ENCODE measurements around the gene HK3. TPM values are rescaled to one million over a fixed set of nuclear protein-coding genes. Genes with fewer than 3 reads are reported as not detected.

The HK3 gene
- total RNA-seq, 1 experiment from 2014 or later, result 0.17 TPM

DNA sequence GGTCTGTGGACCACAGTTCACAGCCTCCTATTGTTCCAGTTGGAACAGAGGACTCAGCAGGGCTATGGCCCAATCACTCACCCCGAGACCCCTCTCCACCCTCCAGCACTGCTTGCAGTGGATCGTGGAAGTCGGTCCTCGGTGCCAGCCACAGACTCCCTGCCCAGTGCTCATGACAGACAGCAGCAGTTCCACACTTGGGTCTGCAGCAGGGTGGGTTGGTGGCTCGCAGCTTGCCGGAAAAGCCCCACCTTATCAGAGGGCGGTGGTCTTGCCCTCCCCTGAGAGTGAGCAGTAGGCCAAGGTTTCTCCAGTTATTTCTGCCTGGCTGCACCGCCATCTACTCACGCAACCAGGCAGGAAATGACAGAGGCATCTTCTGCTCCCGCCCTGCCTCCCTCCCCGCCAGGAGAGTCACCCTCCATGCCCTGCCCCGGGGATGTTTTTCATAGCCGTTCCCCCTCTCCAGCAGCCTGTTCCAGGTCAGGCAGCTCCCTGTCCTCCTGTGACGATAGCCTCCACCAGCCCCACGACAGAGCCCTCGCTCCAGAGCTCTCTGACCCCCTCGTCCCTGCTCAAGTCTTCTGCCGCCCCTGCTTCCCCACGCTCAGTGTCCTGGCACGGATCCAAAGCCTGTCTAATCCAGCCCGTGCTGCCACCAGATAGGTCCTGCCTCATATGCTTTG is 54.3 kb downstream of the HK3 start:
- Mint-ChIP-seq H3K36me3 (no peaks in the 10 kb centered on the region), H3K4me3 (no peak overlapping the region), H3K27ac (no peak overlapping the region), H3K9me3 (no peaks in the 10 kb centered on the region), H3K27me3 (ENCODE audit: low read depth) (peaks cover 6% of the 10 kb centered on the region), H3K4me1 (peaks cover 8% of the 10 kb centered on the region)
- no peak for DNase-seq (ENCODE audit: low spot score)
- TF ChIP-seq TEAD4 (CRISPR knock-in tag; IDR thresholded peaks at IDR 0.05) (no peak), GTF2I (CRISPR knock-in tag; conservative IDR thresholded peaks at IDR 0.05) (no peak), FOXP1 (CRISPR knock-in tag; IDR thresholded peaks at IDR 0.05; ENCODE audit: borderline replicate concordance) (no peak), ZNF263 (CRISPR knock-in tag; IDR thresholded peaks at IDR 0.05; ENCODE audit: low read depth) (no peak)
- TF ChIP-seq, protein P1, sequence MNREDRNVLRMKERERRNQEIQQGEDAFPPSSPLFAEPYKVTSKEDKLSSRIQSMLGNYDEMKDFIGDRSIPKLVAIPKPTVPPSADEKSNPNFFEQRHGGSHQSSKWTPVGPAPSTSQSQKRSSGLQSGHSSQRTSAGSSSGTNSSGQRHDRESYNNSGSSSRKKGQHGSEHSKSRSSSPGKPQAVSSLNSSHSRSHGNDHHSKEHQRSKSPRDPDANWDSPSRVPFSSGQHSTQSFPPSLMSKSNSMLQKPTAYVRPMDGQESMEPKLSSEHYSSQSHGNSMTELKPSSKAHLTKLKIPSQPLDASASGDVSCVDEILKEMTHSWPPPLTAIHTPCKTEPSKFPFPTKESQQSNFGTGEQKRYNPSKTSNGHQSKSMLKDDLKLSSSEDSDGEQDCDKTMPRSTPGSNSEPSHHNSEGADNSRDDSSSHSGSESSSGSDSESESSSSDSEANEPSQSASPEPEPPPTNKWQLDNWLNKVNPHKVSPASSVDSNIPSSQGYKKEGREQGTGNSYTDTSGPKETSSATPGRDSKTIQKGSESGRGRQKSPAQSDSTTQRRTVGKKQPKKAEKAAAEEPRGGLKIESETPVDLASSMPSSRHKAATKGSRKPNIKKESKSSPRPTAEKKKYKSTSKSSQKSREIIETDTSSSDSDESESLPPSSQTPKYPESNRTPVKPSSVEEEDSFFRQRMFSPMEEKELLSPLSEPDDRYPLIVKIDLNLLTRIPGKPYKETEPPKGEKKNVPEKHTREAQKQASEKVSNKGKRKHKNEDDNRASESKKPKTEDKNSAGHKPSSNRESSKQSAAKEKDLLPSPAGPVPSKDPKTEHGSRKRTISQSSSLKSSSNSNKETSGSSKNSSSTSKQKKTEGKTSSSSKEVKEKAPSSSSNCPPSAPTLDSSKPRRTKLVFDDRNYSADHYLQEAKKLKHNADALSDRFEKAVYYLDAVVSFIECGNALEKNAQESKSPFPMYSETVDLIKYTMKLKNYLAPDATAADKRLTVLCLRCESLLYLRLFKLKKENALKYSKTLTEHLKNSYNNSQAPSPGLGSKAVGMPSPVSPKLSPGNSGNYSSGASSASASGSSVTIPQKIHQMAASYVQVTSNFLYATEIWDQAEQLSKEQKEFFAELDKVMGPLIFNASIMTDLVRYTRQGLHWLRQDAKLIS (CRISPR knock-in tag; IDR thresholded peaks at IDR 0.05; ENCODE audit: borderline replicate concordance), result no peak
- TF ChIP-seq, protein P2, sequence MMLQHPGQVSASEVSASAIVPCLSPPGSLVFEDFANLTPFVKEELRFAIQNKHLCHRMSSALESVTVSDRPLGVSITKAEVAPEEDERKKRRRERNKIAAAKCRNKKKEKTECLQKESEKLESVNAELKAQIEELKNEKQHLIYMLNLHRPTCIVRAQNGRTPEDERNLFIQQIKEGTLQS (CRISPR knock-in tag; conservative IDR thresholded peaks at IDR 0.05), result no peak
- TF ChIP-seq, protein P3, sequence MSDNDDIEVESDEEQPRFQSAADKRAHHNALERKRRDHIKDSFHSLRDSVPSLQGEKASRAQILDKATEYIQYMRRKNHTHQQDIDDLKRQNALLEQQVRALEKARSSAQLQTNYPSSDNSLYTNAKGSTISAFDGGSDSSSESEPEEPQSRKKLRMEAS (CRISPR knock-in tag; IDR thresholded peaks at IDR 0.05), result no peak
- ChIA-PET POLR2A (no interaction called here), CTCF (interaction anchor here (1.3 to 2.8 kb wide), 2 partner anchors 144 to 184 kb away, joined by 4 to 17 read pairs; no protein-coding TSS in a partner anchor)
- ATAC-seq, result no peak

DNA sequence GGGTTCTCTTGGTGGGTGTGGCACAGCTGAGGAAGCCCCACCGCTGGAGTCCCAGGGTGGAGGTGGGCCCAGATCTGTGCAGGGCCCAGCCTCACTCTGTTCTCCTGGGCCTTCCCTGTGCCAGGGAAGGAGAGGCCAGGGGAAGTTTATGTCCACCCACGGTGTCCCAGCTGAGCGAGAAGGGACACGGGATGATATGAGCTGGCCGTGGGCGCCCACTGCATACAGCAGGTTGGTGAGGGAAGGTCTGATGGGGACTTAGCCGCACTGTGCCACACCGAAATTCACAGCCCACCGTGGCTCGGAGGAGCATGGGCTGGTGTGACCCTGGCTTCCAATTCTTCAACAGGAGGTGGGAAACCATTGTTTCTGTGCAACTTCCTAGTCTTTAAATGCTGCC is 54.9 kb downstream of the HK3 start:
- ATAC-seq (no peak), DNase-seq (ENCODE audit: low spot score) (no peak)
- Mint-ChIP-seq H3K4me1 (peaks cover 8% of the 10 kb centered on the region), H3K36me3 (no peaks in the 10 kb centered on the region), H3K9me3 (no peaks in the 10 kb centered on the region), H3K4me3 (no peak overlapping the region), H3K27ac (no peak overlapping the region), H3K27me3 (ENCODE audit: low read depth) (peaks cover 6% of the 10 kb centered on the region)
- POLR2A ChIA-PET, result no interaction called here
- CTCF ChIA-PET, result interaction anchor here (1.3 kb wide), 1 partner anchor 144 kb away, joined by 4 read pairs; no protein-coding TSS in a partner anchor
- TF ChIP-seq, protein P4, sequence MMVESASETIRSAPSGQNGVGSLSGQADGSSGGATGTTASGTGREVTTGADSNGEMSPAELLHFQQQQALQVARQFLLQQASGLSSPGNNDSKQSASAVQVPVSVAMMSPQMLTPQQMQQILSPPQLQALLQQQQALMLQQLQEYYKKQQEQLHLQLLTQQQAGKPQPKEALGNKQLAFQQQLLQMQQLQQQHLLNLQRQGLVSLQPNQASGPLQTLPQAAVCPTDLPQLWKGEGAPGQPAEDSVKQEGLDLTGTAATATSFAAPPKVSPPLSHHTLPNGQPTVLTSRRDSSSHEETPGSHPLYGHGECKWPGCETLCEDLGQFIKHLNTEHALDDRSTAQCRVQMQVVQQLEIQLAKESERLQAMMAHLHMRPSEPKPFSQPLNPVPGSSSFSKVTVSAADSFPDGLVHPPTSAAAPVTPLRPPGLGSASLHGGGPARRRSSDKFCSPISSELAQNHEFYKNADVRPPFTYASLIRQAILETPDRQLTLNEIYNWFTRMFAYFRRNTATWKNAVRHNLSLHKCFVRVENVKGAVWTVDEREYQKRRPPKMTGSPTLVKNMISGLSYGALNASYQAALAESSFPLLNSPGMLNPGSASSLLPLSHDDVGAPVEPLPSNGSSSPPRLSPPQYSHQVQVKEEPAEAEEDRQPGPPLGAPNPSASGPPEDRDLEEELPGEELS (CRISPR knock-in tag; IDR thresholded peaks at IDR 0.05), result no peak
- TF ChIP-seq, protein P5, sequence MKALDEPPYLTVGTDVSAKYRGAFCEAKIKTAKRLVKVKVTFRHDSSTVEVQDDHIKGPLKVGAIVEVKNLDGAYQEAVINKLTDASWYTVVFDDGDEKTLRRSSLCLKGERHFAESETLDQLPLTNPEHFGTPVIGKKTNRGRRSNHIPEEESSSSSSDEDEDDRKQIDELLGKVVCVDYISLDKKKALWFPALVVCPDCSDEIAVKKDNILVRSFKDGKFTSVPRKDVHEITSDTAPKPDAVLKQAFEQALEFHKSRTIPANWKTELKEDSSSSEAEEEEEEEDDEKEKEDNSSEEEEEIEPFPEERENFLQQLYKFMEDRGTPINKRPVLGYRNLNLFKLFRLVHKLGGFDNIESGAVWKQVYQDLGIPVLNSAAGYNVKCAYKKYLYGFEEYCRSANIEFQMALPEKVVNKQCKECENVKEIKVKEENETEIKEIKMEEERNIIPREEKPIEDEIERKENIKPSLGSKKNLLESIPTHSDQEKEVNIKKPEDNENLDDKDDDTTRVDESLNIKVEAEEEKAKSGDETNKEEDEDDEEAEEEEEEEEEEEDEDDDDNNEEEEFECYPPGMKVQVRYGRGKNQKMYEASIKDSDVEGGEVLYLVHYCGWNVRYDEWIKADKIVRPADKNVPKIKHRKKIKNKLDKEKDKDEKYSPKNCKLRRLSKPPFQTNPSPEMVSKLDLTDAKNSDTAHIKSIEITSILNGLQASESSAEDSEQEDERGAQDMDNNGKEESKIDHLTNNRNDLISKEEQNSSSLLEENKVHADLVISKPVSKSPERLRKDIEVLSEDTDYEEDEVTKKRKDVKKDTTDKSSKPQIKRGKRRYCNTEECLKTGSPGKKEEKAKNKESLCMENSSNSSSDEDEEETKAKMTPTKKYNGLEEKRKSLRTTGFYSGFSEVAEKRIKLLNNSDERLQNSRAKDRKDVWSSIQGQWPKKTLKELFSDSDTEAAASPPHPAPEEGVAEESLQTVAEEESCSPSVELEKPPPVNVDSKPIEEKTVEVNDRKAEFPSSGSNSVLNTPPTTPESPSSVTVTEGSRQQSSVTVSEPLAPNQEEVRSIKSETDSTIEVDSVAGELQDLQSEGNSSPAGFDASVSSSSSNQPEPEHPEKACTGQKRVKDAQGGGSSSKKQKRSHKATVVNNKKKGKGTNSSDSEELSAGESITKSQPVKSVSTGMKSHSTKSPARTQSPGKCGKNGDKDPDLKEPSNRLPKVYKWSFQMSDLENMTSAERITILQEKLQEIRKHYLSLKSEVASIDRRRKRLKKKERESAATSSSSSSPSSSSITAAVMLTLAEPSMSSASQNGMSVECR (CRISPR knock-in tag; IDR thresholded peaks at IDR 0.05; ENCODE audit: borderline replicate concordance), result no peak
- TF ChIP-seq, protein P6, sequence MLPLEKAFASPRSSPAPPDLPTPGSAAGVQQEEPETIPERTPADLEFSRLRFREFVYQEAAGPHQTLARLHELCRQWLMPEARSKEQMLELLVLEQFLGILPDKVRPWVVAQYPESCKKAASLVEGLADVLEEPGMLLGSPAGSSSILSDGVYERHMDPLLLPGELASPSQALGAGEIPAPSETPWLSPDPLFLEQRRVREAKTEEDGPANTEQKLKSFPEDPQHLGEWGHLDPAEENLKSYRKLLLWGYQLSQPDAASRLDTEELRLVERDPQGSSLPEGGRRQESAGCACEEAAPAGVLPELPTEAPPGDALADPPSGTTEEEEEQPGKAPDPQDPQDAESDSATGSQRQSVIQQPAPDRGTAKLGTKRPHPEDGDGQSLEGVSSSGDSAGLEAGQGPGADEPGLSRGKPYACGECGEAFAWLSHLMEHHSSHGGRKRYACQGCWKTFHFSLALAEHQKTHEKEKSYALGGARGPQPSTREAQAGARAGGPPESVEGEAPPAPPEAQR (CRISPR knock-in tag; IDR thresholded peaks at IDR 0.05), result no peak
- no peak for TF ChIP-seq JUN (CRISPR knock-in tag; IDR thresholded peaks at IDR 0.05)
- TF ChIP-seq TCF7 (CRISPR knock-in tag; IDR thresholded peaks at IDR 0.05; ENCODE audit: low read depth), result no peak
- no peak for TF ChIP-seq KAT7 (CRISPR knock-in tag; IDR thresholded peaks at IDR 0.05; ENCODE audit: borderline replicate concordance)
- no peak for TF ChIP-seq ZNF121 (CRISPR knock-in tag; IDR thresholded peaks at IDR 0.05)
- no peak for TF ChIP-seq TEAD4 (CRISPR knock-in tag; IDR thresholded peaks at IDR 0.05)
- TF ChIP-seq TP53 (CRISPR knock-in tag; IDR thresholded peaks at IDR 0.05), result no peak
- no peak for TF ChIP-seq NFYB (CRISPR knock-in tag; conservative IDR thresholded peaks at IDR 0.05; ENCODE audit: low read depth)
- no peak for TF ChIP-seq IRF2 (CRISPR knock-in tag; IDR thresholded peaks at IDR 0.05; ENCODE audit: borderline replicate concordance, low read depth)
- no peak for TF ChIP-seq ZNF423 (CRISPR knock-in tag; IDR thresholded peaks at IDR 0.05)
- TF ChIP-seq RELA (CRISPR knock-in tag; IDR thresholded peaks at IDR 0.05; ENCODE audit: borderline replicate concordance), result no peak
- TF ChIP-seq, protein P7, sequence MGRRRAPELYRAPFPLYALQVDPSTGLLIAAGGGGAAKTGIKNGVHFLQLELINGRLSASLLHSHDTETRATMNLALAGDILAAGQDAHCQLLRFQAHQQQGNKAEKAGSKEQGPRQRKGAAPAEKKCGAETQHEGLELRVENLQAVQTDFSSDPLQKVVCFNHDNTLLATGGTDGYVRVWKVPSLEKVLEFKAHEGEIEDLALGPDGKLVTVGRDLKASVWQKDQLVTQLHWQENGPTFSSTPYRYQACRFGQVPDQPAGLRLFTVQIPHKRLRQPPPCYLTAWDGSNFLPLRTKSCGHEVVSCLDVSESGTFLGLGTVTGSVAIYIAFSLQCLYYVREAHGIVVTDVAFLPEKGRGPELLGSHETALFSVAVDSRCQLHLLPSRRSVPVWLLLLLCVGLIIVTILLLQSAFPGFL (CRISPR knock-in tag; IDR thresholded peaks at IDR 0.05; ENCODE audit: borderline replicate concordance), result no peak
- no peak for TF ChIP-seq FOXK1 (CRISPR knock-in tag; IDR thresholded peaks at IDR 0.05)

Data from WTC11 (cell line).